Activated CD4-positive, alpha-beta T cell treated with anti-CD3 and anti-CD28 coated beads for 48 hours (primary cell): Measurements from ENCODE around the gene RAB9A.

ENCODE experiments used
- DNase-seq: peaks from one replicate; pipeline ENCODE4 v3.0.0-alpha.2; 2020

RAB9A gene

GRCh38 chrX:13752141-13752540 lies 63.2 kb downstream of the RAB9A start:
- no peak for DNase-seq

GRCh38 chrX:13752646-13753045 lies 63.7 kb downstream of the RAB9A start:
- no peak for DNase-seq

DNA sequence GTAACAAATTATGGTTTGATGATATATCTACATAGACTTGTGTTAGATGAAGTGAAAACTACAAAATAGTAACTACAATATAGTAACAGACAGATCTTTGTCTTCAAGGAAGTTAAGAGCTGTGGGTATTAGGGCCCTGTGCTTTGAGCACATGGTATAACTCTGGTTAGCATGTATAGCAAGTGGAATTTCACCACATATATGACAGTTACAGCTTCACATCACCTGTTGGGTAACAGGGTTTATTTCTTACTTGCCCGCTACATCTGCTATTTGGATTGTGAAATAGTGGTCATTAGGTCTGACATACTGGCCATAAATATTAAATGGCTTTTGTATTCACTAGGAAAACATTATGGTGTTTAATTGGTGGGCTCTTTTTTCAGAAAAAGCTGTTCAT lies 65.8 kb downstream of the RAB9A start:
- no peak for DNase-seq

GRCh38 chrX:13755254-13755653 lies 66.3 kb downstream of the RAB9A start:
- DNase-seq, result no peak

DNA sequence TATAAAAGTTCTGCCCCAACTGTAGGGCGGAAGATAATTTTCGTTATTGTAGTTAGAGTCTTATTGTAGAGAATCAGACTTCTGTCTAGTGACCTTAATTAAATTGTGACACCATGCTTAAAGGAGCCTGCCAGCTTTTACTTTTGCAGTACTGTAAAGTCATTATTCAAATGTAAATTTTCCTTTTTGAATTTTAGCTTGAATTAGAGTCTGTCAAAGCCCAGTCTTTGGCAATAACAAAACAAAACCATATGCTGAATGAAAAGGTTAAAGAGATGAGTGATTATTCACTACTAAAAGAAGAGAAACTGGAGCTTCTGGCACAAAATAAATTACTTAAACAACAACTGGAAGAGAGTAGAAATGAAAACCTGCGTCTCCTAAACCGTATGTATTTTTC lies 67.5 kb downstream of the RAB9A start:
- DNase-seq, result no peak

DNA sequence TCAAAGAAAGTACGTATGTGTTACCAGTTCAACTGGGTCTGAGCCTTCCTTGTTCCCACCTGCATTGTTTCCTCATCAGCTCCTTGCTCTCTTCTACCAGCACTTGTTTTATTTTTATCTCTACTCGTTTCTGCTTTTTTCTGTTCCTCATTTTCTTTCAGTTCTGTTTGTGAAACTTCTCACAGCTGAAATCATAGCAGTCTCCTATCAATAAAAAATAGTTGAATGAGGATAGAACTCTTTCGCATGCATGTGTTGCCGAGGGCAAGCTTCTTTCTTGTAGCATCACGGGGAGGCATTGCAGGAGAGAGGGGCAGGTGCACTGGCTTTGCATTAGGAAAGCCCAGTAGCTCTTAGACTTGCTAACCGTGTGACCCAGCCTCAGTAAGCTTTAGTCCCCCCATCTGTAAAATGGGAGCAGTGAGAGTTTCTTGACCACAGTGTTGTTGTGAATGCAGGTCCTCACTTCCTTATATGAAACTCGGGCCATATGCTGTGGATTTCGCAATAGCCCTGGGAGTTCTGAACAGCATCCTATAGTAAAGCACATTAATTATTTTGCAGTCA lies 70.3 kb downstream of the RAB9A start:
- no peak for DNase-seq
